ENCODE measurements around the gene PODNL1. TPM values are rescaled to one million over a fixed set of nuclear protein-coding genes. Genes with fewer than 3 reads are reported as not detected.

PODNL1 gene
- total RNA-seq, 1 donor from 2014 or later = 0.20 TPM

DNA sequence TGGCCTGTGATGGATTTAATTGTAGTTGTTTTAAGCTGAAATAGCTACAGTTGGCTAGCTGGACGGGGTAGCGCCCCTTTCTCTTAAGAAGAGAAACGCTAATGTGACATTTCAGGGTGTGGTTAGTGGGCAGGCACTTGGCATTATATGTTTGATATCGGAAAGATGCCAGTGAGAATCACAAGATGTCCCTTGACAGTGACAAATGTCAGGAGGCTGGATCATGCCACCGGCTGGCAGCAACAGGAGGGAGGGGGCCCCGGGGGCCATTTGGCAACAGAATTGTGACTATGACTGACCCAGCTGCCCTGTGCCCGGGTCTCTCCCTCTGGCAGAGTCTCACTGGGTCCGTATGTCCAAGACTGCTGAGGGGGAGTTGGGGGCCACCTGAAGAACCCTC lies 18.8 kb upstream of the PODNL1 start:
- no peak for DNase-seq

GRCh38 chr19:13956365-13956744 lies 18.1 kb upstream of the PODNL1 start:
- no peak for DNase-seq

- no peak for DNase-seq
Measured at GRCh38 chr19:13955662-13956364, 17.6 kb upstream of the PODNL1 start.

DNA sequence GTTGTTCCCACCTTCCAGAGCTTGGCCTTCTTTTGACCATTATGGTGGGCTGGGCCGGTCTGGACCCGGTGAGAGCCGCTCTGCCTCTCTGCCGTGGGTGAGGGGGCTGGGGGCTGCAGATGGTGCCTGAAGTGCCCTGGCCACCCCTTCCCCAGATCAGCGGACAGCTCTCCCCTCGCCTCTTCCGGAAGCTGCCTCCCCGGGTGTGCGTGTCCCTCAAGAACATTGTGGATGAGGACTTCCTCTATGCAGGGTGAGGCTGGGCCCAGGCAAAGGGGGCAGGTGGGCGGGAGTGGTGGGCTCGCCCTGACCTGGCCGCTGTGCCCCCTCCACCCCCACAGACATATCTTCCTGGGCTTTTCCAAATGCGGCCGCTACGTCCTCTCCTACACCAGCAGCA lies 16.0 kb upstream of the PODNL1 start:
- no peak for DNase-seq

- DNase-seq = peak; percentile 33
Measured at GRCh38 chr19:13952931-13953531, 14.8 kb upstream of the PODNL1 start.

GRCh38 chr19:13952154-13952930 lies 14.1 kb upstream of the PODNL1 start, which contains the start of gene DCAF15:
Gene DCAF15 (plus strand): TSS chr19:13952509. CDS start chr19:13952513, 4 bp downstream.
- peak; percentile 100 for DNase-seq

DNA sequence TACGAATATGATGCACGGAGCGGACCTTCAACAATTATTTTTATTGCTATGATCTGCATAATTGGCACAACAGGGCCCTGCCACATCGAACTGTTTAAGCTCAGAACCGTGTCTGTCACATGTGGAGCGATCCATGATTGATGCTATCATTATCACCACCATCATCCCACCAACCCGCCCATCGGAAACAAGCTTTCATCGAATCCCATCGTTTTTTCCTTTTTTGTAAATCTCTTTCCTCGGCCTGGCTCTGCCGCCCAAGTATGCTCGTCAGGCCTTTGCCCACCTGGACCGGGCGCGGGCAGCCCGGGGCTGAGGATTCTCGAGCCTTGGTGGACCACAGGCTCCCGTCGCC lies 13.6 kb upstream of the PODNL1 start:
- DNase-seq = no peak

GRCh38 chr19:13951043-13951442 lies 12.8 kb upstream of the PODNL1 start:
- DNase-seq = no peak

- no peak for DNase-seq
Measured at GRCh38 chr19:13946414-13946813, 8.2 kb upstream of the PODNL1 start.

GRCh38 chr19:13942023-13942684 lies 3.9 kb upstream of the PODNL1 start:
- DNase-seq = no peak

DNA sequence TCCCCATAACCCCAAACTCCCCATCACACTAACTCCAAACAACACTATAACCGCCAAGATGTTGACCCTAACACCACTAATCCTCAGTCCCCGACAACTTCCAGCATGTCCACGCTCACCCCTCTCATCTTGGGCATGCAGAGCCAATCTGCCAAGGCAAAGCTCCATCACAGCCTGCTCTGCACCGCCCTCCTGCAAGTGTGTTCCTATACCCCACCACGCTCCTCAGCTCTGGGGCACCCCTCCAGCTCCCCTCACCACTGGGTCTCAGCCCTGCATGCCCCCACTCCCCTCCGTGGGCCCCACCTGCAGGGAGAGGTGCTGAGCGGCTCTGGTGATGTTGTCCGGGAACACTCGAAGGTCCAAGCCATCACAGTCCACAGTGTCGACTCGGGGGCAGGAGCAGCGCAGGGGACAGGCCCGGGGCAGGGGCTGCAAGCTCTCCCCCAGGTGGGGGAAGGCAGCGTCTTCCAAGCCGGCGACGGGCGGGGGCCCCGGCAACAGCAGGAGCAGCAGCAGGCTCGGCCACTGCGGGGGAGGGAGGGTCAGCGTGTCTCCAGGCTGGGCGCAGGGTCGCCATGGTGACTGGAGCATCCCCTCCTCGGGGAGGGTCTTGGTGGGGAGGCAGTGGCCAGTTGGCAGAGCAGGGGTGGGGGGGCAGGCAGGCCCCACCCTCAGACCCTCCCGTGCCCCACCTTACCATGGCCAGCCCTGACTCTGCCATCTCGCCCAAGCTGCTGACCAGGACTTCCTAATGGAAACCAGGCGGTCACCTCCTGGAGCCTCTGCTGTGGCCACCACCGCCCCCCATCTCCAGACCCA lies 527 bp downstream of the PODNL1 start:
- DNase-seq = no peak

GRCh38 chr19:13935765-13936510 lies 2.3 kb downstream of the PODNL1 start:
- no peak for DNase-seq

- no peak for DNase-seq
Measured at GRCh38 chr19:13934785-13935109, 3.5 kb downstream of the PODNL1 start.

DNA sequence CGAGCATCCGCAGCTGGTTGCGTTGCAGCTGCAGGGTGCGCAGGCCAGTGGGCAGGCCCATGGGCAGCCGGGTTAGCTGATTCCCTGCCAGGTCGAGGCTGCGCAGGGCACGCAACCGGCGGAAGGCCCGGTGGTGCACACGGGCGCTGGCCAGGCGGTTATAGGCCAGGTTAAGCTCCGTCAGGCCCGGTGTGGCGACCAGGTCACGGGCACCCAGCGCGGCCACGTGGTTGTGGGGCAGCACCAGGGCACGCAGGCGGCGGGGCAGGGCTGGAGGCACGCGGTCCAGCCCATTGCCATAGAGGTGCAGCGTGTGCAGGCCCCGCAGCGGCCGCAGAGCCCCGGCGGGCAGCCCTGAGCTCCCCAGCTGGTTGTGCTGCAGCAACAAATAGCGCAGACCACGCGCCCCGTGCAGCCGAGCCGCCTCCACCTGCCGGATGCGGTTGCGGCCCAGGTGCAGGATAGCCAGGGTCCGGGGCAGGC lies 5.3 kb downstream of the PODNL1 start:
- DNase-seq = no peak

GRCh38 chr19:13932149-13932637 lies 6.0 kb downstream of the PODNL1 start:
- DNase-seq = no peak

- DNase-seq = no peak
Measured at GRCh38 chr19:13931391-13932148, 6.6 kb downstream of the PODNL1 start.

DNA sequence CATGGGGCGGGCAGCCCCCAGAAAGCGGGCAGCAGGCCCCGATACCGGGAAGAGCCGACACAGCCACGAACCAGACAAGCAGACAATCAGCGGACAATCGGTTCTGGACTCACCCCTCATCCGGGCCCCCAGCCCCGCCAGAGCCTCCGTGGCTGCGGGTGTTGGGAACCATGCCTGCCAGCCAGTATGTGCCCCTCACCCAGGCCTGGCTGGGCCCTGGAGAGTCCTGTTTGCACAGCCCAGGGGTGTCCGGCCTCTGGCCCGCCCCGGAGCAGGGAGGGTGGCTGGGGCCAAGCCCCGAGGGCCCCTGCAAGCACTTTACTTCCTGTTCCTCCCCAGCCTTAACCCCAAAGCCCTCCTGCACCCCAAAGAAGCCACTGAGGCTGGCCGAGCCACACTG lies 7.8 kb downstream of the PODNL1 start:
- DNase-seq = no peak

- no peak for DNase-seq
Measured at GRCh38 chr19:13929956-13930355, 8.3 kb downstream of the PODNL1 start.

DNA sequence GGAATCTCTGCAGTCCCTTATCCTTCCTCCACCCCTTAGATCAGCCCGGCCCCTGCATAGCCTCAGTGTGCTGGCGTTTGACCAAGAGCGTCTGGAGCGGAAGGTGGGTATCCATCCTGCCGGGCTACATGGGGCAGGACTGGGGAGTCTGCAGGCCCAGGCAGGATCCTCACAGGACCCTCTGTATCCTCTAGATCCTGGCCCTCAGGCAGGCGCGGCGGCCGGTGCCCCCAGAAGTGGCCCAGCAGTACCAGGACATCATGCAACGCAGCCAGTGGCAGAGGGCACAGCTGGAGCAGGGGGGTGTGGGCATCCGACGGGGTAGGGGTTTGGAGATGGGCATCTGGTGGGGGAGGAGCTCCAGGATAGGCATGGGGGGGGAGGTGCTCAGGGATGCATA lies 8.9 kb downstream of the PODNL1 start:
- no peak for DNase-seq

- no peak for DNase-seq
Measured at GRCh38 chr19:13926715-13927114, 11.5 kb downstream of the PODNL1 start.

Measured in skin of body (tissue), 2 donors.